ENCODE measurements around the gene CXCL14.
A peak's percentile ranks its signal among the peaks of the same experiment; 100 is the strongest.

Gene CXCL14

GRCh38 chr5:135566422-135567400 lies 12.1 kb downstream of the CXCL14 start:
- FAIRE-seq, result no peak

GRCh38 chr5:135565725-135566421 lies 12.9 kb downstream of the CXCL14 start:
- no peak for FAIRE-seq

- no peak for FAIRE-seq
These were observed 13.5 kb downstream of the CXCL14 start for GRCh38 chr5:135565266-135565665.

- FAIRE-seq, result no peak
These were observed 14.5 kb downstream of the CXCL14 start for GRCh38 chr5:135564331-135564730.

GRCh38 chr5:135561266-135561665 lies 17.5 kb downstream of the CXCL14 start:
- FAIRE-seq, result no peak

- no peak for FAIRE-seq
These were observed 17.9 kb downstream of the CXCL14 start for GRCh38 chr5:135560858-135561257.

- no peak for FAIRE-seq
These were observed 19.4 kb downstream of the CXCL14 start for GRCh38 chr5:135559354-135559753.

GRCh38 chr5:135557076-135557838 lies 21.5 kb downstream of the CXCL14 start:
- FAIRE-seq, result no peak

GRCh38 chr5:135556620-135557019 lies 22.2 kb downstream of the CXCL14 start:
- FAIRE-seq, result no peak

GRCh38 chr5:135555530-135555929 lies 23.3 kb downstream of the CXCL14 start:
- FAIRE-seq, result no peak

GRCh38 chr5:135553688-135554462 lies 24.9 kb downstream of the CXCL14 start:
- no peak for FAIRE-seq

GRCh38 chr5:135551593-135552447 lies 27.0 kb downstream of the CXCL14 start:
- no peak for FAIRE-seq

GRCh38 chr5:135549413-135549812 lies 29.4 kb downstream of the CXCL14 start:
- no peak for FAIRE-seq

GRCh38 chr5:135547590-135548254 lies 31.1 kb downstream of the CXCL14 start:
- no peak for FAIRE-seq

- FAIRE-seq, result no peak
These were observed 31.9 kb downstream of the CXCL14 start for GRCh38 chr5:135546912-135547311.

- no peak for FAIRE-seq
These were observed 32.7 kb downstream of the CXCL14 start for GRCh38 chr5:135546101-135546500.

GRCh38 chr5:135545099-135545498 lies 33.7 kb downstream of the CXCL14 start:
- FAIRE-seq, result no peak

GRCh38 chr5:135543485-135544304 lies 35.1 kb downstream of the CXCL14 start:
- no peak for FAIRE-seq

- FAIRE-seq, result peak; percentile 31
These were observed 35.7 kb downstream of the CXCL14 start for GRCh38 chr5:135543001-135543484.
